ENCODE results near the gene APEH.

DNA sequence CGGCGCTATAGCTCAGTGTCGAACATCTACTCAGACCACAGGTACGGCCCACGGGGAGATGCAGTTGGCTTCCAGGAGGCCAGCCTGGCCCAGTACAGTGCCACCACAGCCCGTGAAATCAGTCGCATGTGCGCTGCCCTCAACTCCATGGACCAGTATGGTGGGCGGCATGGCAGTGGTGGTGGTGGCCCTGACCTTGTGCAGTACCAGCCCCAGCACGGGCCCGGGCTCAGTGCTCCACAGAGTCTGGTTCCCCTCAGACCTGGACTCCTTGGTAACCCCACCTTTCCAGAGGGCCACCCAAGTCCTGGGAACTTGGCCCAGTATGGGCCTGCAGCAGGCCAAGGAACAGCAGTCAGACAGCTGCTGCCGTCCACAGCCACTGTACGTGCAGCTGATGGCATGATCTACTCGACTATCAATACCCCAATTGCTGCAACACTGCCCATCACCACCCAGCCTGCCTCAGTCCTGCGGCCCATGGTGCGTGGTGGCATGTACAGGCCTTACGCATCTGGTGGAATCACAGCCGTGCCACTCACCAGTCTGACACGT is 18.3 kb upstream of the APEH start:
- TF ChIP-seq CTCF (IDR thresholded peaks at IDR 0.05; ENCODE audit: insufficient read depth, low read length, poor library complexity, severe bottlenecking) (no peak), EZH2phosphoT487 (conservative IDR thresholded peaks at IDR 0.05; ENCODE audit: low read length) (no peak)
